AG04450 (cell line): ENCODE results near the gene ZNF831. TPM values are rescaled to one million over a fixed set of nuclear protein-coding genes. Genes with fewer than 3 reads are reported as not detected.

ENCODE experiments used
- CTCF ChIA-PET: fragments of 300-600, 350-600 bp; formaldehyde crosslinking; extraction: SDS; loops from one replicate; lab custom pipeline; 2022; ENCODE audit warnings: antibody characterized with exemption, inconsistent platforms; lab: Charles Lee
- POLR2A ChIA-PET: fragments of 350-600 bp; formaldehyde crosslinking; extraction: SDS; loops from one replicate; lab custom pipeline; 2021; ENCODE audit warnings: antibody characterized with exemption, inconsistent platforms; lab: Yijun Ruan, JAX
- DNase-seq: peaks from one replicate; pipeline ENCODE4 v3.0.0-alpha.2; 2011; ENCODE audit warnings: low read depth, low spot score
- H3K27ac ChIP-seq: one replicate; pipeline ENCODE4 v1.5.1; 2012; ENCODE audit warnings: low read depth, low read length, control low read depth
- H3K27me3 ChIP-seq: one replicate; pipeline ENCODE4 v1.6.0; 2012; ENCODE audit warnings: low read length; ENCODE audit not compliant: control insufficient read depth, insufficient read depth
- H3K4me3 ChIP-seq: 2 replicates; pipeline ENCODE4 v1.5.1; 2011; ENCODE audit warnings: mild to moderate bottlenecking, low read depth, low read length, control low read depth
- H3K9me3 ChIP-seq: 2 replicates; pipeline ENCODE4 v1.5.1; 2012; ENCODE audit warnings: low read length; ENCODE audit not compliant: control insufficient read depth, insufficient read depth
- CTCF ChIP-seq: IDR thresholded peaks from 2 replicates; pipeline ENCODE4 v1.5.1; 2011; ENCODE audit warnings: low read depth, low read length, control low read depth, inconsistent platforms
- polyA plus RNA-seq: library from polyadenylated mRNA; depleted of rRNA; stranded (reverse); fragments of >200 nt; gene quantifications from 2 replicates; pipeline ENCODE4 v1.2.3, GENCODE V29; 2011

Gene ZNF831
- polyA plus RNA-seq, 1 experiment, result not detected

- no peak overlapping the region for H3K4me3 ChIP-seq
- H3K27me3 ChIP-seq, result no peaks in the 10 kb centered on the region
- DNase-seq, result no peak
- CTCF ChIA-PET, result no interaction called here
- peaks cover 7% of the 10 kb centered on the region; the same call in 1 of the 2 replicates for H3K9me3 ChIP-seq
- POLR2A ChIA-PET, result no interaction called here
- no peak overlapping the region for H3K27ac ChIP-seq
- TF ChIP-seq CTCF, result no peak
Measured at GRCh38 chr20:59191036-59191755, 27.6 kb downstream of the ZNF831 start.

DNA sequence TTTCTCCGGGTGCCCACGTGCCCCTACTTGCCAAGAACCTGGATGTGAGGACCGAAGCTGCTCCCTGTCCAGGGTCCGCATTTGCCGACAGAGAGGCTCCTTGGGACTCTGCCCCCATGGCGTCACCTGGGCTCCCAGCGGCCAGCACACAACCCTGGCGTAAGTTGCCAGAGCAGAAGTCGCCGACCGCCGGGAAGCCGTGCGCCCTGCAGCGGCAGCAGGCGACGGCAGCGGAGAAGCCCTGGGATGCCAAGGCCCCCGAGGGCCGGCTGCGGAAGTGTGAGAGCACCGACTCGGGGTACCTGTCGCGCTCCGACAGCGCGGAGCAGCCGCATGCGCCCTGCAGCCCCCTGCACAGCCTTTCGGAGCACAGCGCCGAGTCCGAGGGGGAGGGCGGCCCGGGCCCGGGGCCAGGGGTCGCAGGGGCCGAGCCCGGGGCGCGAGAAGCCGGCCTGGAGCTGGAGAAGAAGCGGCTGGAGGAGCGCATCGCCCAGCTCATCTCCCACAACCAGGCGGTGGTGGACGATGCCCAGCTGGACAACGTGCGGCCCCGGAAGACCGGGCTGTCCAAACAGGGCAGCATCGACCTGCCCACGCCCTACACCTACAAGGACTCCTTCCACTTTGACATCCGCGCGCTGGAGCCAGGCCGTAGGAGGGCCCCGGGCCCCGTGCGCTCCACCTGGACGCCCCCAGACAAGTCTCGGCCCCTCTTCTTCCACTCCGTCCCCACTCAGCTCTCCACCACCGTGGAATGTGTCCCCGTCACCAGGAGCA is 28.3 kb downstream of the ZNF831 start:
- no peak for TF ChIP-seq CTCF
- POLR2A ChIA-PET, result no interaction called here
- DNase-seq, result no peak

GRCh38 chr20:59192533-59192896 is 28.9 kb downstream of the ZNF831 start:
- H3K9me3 ChIP-seq, result peaks cover 7% of the 10 kb centered on the region; the same call in 1 of the 2 replicates
- ChIA-PET POLR2A (no interaction called here), CTCF (no interaction called here)

More for the DNA sequence above, 28.3 kb downstream of the ZNF831 start:
- Histone ChIP-seq H3K4me3 (no peak overlapping the region), H3K27ac (no peak overlapping the region), H3K27me3 (no peaks in the 10 kb centered on the region), H3K9me3 (peaks cover 7% of the 10 kb centered on the region; the same call in 1 of the 2 replicates)
- CTCF ChIA-PET, result no interaction called here

DNA sequence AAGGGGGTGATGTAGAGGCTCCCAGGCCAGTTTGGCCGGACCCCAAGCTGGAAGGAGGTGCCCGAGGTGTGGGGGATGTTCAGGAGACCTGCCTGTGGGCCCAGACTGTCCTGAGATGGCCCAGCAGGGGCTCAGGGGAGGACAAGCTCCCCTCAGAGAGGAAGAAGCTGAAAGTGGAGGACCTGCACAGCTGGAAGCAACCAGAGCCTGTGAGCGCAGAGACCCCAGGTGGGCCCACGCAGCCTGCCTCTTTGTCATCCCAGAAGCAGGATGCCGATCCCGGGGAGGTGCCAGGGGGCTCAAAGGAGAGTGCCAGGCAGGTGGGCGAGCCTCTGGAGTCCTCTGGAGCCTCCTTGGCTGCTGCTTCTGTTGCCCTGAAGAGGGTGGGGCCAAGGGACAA is 29.7 kb downstream of the ZNF831 start:
- H3K9me3 ChIP-seq, result peaks cover 7% of the 10 kb centered on the region; the same call in 1 of the 2 replicates
- H3K4me3 ChIP-seq, result no peak overlapping the region
- ChIA-PET CTCF (no interaction called here), POLR2A (no interaction called here)
- no peak overlapping the region for H3K27ac ChIP-seq
- no peak for TF ChIP-seq CTCF
- H3K27me3 ChIP-seq, result no peaks in the 10 kb centered on the region
- no peak for DNase-seq

More at GRCh38 chr20:59192533-59192896, 28.9 kb downstream of the ZNF831 start:
- Histone ChIP-seq H3K27ac (no peak overlapping the region), H3K4me3 (no peak overlapping the region), H3K27me3 (no peaks in the 10 kb centered on the region)
- no peak for TF ChIP-seq CTCF
- DNase-seq, result no peak
